ENCODE data around the gene DNM3. TPM values are rescaled to one million over a fixed set of nuclear protein-coding genes. Genes with fewer than 3 reads are reported as not detected.
A peak's percentile ranks its signal among the peaks of the same experiment; 100 is the strongest.

The DNM3 gene
- total and polyA plus RNA-seq, 9 of the 15 experiments (the other 6 are each of a cell fraction or from before 2014, with no cell fraction given) = 0.08 to 0.36 (median 0.22) TPM; not detected in 1

DNA sequence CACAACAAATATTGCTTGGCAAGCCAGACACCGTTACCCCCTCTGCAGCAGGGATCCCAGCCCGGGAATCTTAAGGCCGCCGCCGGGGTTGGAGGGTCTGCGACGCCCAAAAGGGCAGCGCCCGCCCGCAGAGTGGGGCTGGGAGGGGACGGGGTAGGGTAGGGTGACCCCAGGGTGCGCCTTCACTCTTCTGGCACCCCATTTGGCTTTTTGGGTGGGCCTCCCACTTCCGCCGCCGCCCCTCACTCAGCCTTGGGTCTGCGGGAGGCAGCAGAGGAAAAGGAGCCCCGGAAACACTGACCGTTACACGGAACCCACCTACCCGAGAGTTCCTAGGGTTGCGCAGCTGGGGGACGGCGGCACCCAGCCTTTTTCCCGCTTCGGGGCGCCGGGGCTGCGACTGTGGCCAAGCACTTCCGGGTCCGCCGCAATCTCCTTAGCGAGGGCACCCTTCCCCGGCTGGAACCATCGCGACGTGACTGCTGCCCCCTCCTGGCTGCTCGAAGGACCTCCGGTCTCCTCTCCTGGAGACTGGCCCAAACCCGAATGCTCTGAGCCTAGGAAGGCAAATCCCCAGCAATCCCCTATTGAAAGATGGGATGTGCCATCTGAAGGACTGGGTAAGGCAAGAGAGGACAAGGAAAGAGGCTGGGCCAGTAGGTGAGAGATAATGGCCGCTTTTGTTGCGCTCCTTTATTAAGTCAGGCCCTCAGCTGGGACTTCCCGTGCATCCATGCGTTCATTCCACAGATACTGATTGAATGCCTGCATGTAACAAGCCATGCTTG lies 602.6 kb downstream of the DNM3 start, which contains the start of gene PIGC (continued):
- TF ChIP-seq, protein P1, sequence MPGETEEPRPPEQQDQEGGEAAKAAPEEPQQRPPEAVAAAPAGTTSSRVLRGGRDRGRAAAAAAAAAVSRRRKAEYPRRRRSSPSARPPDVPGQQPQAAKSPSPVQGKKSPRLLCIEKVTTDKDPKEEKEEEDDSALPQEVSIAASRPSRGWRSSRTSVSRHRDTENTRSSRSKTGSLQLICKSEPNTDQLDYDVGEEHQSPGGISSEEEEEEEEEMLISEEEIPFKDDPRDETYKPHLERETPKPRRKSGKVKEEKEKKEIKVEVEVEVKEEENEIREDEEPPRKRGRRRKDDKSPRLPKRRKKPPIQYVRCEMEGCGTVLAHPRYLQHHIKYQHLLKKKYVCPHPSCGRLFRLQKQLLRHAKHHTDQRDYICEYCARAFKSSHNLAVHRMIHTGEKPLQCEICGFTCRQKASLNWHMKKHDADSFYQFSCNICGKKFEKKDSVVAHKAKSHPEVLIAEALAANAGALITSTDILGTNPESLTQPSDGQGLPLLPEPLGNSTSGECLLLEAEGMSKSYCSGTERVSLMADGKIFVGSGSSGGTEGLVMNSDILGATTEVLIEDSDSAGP (CRISPR knock-in tag; IDR thresholded peaks at IDR 0.05) = 0 out of 2 replicates have a peak, but pooled peaks have one; percentile 44
- peak; percentile 44; the same call in 1 of the 2 replicates for TF ChIP-seq ZNF263 (CRISPR knock-in tag; IDR thresholded peaks at IDR 0.05; ENCODE audit: borderline replicate concordance)
- TF ChIP-seq, protein P2, sequence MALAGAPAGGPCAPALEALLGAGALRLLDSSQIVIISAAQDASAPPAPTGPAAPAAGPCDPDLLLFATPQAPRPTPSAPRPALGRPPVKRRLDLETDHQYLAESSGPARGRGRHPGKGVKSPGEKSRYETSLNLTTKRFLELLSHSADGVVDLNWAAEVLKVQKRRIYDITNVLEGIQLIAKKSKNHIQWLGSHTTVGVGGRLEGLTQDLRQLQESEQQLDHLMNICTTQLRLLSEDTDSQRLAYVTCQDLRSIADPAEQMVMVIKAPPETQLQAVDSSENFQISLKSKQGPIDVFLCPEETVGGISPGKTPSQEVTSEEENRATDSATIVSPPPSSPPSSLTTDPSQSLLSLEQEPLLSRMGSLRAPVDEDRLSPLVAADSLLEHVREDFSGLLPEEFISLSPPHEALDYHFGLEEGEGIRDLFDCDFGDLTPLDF (CRISPR knock-in tag; IDR thresholded peaks at IDR 0.05) = peak; percentile 94; the same call in 1 of the 2 replicates
- peak; percentile 88 for TF ChIP-seq POLR2A (conservative IDR thresholded peaks at IDR 0.05)
- TF ChIP-seq, protein P3, sequence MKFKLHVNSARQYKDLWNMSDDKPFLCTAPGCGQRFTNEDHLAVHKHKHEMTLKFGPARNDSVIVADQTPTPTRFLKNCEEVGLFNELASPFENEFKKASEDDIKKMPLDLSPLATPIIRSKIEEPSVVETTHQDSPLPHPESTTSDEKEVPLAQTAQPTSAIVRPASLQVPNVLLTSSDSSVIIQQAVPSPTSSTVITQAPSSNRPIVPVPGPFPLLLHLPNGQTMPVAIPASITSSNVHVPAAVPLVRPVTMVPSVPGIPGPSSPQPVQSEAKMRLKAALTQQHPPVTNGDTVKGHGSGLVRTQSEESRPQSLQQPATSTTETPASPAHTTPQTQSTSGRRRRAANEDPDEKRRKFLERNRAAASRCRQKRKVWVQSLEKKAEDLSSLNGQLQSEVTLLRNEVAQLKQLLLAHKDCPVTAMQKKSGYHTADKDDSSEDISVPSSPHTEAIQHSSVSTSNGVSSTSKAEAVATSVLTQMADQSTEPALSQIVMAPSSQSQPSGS (CRISPR knock-in tag; IDR thresholded peaks at IDR 0.05) = no peak
- peak; percentile 84 for TF ChIP-seq SMC3 (conservative IDR thresholded peaks at IDR 0.05; ENCODE audit: insufficient read depth, low read depth, low read length)
- TF ChIP-seq PURB (CRISPR knock-in tag; IDR thresholded peaks at IDR 0.05; ENCODE audit: low read depth) = no peak
- TF ChIP-seq, protein P4, sequence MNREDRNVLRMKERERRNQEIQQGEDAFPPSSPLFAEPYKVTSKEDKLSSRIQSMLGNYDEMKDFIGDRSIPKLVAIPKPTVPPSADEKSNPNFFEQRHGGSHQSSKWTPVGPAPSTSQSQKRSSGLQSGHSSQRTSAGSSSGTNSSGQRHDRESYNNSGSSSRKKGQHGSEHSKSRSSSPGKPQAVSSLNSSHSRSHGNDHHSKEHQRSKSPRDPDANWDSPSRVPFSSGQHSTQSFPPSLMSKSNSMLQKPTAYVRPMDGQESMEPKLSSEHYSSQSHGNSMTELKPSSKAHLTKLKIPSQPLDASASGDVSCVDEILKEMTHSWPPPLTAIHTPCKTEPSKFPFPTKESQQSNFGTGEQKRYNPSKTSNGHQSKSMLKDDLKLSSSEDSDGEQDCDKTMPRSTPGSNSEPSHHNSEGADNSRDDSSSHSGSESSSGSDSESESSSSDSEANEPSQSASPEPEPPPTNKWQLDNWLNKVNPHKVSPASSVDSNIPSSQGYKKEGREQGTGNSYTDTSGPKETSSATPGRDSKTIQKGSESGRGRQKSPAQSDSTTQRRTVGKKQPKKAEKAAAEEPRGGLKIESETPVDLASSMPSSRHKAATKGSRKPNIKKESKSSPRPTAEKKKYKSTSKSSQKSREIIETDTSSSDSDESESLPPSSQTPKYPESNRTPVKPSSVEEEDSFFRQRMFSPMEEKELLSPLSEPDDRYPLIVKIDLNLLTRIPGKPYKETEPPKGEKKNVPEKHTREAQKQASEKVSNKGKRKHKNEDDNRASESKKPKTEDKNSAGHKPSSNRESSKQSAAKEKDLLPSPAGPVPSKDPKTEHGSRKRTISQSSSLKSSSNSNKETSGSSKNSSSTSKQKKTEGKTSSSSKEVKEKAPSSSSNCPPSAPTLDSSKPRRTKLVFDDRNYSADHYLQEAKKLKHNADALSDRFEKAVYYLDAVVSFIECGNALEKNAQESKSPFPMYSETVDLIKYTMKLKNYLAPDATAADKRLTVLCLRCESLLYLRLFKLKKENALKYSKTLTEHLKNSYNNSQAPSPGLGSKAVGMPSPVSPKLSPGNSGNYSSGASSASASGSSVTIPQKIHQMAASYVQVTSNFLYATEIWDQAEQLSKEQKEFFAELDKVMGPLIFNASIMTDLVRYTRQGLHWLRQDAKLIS (CRISPR knock-in tag; IDR thresholded peaks at IDR 0.05) = peak; percentile 82; the same call in 1 of the 2 replicates
- TF ChIP-seq, protein P5, sequence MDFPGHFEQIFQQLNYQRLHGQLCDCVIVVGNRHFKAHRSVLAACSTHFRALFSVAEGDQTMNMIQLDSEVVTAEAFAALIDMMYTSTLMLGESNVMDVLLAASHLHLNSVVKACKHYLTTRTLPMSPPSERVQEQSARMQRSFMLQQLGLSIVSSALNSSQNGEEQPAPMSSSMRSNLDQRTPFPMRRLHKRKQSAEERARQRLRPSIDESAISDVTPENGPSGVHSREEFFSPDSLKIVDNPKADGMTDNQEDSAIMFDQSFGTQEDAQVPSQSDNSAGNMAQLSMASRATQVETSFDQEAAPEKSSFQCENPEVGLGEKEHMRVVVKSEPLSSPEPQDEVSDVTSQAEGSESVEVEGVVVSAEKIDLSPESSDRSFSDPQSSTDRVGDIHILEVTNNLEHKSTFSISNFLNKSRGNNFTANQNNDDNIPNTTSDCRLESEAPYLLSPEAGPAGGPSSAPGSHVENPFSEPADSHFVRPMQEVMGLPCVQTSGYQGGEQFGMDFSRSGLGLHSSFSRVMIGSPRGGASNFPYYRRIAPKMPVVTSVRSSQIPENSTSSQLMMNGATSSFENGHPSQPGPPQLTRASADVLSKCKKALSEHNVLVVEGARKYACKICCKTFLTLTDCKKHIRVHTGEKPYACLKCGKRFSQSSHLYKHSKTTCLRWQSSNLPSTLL (IDR thresholded peaks at IDR 0.05) = no peak
- TF ChIP-seq GTF2A2 (tag; IDR thresholded peaks at IDR 0.05) = peak; percentile 59; the same call in 1 of the 2 replicates
- TF ChIP-seq SP1 (CRISPR knock-in tag; IDR thresholded peaks at IDR 0.05) = peak; percentile 59; the same call in 1 of the 2 replicates
- TF ChIP-seq, protein P6, sequence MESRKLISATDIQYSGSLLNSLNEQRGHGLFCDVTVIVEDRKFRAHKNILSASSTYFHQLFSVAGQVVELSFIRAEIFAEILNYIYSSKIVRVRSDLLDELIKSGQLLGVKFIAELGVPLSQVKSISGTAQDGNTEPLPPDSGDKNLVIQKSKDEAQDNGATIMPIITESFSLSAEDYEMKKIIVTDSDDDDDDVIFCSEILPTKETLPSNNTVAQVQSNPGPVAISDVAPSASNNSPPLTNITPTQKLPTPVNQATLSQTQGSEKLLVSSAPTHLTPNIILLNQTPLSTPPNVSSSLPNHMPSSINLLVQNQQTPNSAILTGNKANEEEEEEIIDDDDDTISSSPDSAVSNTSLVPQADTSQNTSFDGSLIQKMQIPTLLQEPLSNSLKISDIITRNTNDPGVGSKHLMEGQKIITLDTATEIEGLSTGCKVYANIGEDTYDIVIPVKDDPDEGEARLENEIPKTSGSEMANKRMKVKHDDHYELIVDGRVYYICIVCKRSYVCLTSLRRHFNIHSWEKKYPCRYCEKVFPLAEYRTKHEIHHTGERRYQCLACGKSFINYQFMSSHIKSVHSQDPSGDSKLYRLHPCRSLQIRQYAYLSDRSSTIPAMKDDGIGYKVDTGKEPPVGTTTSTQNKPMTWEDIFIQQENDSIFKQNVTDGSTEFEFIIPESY (CRISPR knock-in tag; IDR thresholded peaks at IDR 0.05) = peak; percentile 85
- TF ChIP-seq RFX5 (IDR thresholded peaks at IDR 0.05; ENCODE audit: low read depth, low read length) = 0 out of 2 replicates have a peak, but pooled peaks have one; percentile 10
